K562 (cell line): Measurements from ENCODE around the gene NOCT. TPM values are rescaled to one million over a fixed set of nuclear protein-coding genes. Genes with fewer than 3 reads are reported as not detected.

Source experiments
- ATAC-seq: fragments of 200-7000 bp; cut with Tn5 transposase; 3 replicates; pipeline ENCODE4 v1.9.1; 2020; ENCODE audit warnings: moderate library complexity
- BruUV-seq: library from RNA; stranded (reverse); fragments of 400-500 nt; replicated peaks from 2 replicates; lab custom pipeline; 2021; lab: Mats Ljungman, UMichigan
- CTCF ChIA-PET: fragments of 300-600 bp; formaldehyde crosslinking; extraction: SDS; loops from one replicate; lab custom pipeline; 2021; ENCODE audit warnings: low intra/inter-chr PET ratio; lab: Yijun Ruan, JAX
- POLR2A ChIA-PET: fragments of 300-600, 350-650 bp; sonication (Branson Sonifier 250); formaldehyde crosslinking; extraction: SDS; loops from one replicate; lab custom pipeline; 2021; ENCODE audit warnings: antibody characterized with exemption, inconsistent platforms; lab: Yijun Ruan, JAX
- DNase-seq, 4 experiments: peaks; one replicate each; pipeline versions ENCODE4 v3.0.0 to v3.0.0-alpha.2; 2011 to 2018; ENCODE audit warnings: low spot score in 3 of 4, mixed read lengths in 3 of 4; ENCODE audit errors: extremely low read depth in 1 of 4
- FAIRE-seq: peaks from 2 replicates; lab custom pipeline; 2011; peaks lifted over from hg19 to GRCh38; lab: Jason Lieb, UNC
- H2AFZ ChIP-seq: 2 replicates; pipeline ENCODE4 v1.6.0; 2011; ENCODE audit warnings: low read depth, low read length, control low read depth, inconsistent platforms
- H3K27ac ChIP-seq: fragments of 200-600 bp; 3 replicates; pipeline ENCODE4 v1.8.0; 2011; ENCODE audit warnings: low read depth, mild to moderate bottlenecking, control low read depth, inconsistent platforms, low read length, moderate library complexity, mixed read lengths; ENCODE audit errors: extremely low read depth
- H3K27me3 ChIP-seq, 2 experiments: fragments of 300-600 bp in 1 of 2; 2 replicates in 1 of 2; 3 replicates in 1 of 2; pipeline versions ENCODE4 v1.6.0 to v1.8.0; 2011; ENCODE audit warnings: inconsistent platforms in 2 of 2, low read length in 2 of 2, mild to moderate bottlenecking in 1 of 2, mixed read lengths in 1 of 2, moderate library complexity in 1 of 2; ENCODE audit not compliant: control insufficient read depth in 2 of 2, insufficient read depth in 2 of 2
- H3K36me3 ChIP-seq: fragments of 300-600 bp; 3 replicates; pipeline ENCODE4 v1.8.0; 2011; ENCODE audit warnings: mild to moderate bottlenecking, low read length, inconsistent platforms; ENCODE audit not compliant: control insufficient read depth, insufficient read depth
- H3K4me1 ChIP-seq, 2 experiments: fragments of 200-600 bp in 1 of 2; replicated peaks in 1 of 2; 2 replicates in 1 of 2; 3 replicates in 1 of 2; pipeline versions ENCODE4 v1.5.1 to v1.8.0; 2011; ENCODE audit warnings: inconsistent platforms in 2 of 2, low read length in 2 of 2, mild to moderate bottlenecking in 1 of 2, mixed read lengths in 1 of 2, moderate library complexity in 1 of 2; ENCODE audit not compliant: control insufficient read depth in 2 of 2, insufficient read depth in 2 of 2
- H3K4me2 ChIP-seq: 2 replicates; pipeline ENCODE4 v1.6.1; 2011; ENCODE audit warnings: low read length, control low read depth, inconsistent platforms, mixed read lengths; ENCODE audit not compliant: insufficient read depth
- H3K4me3 ChIP-seq: fragments of 200-600 bp; sonication (generic), shearing (Covaris generic); 2 replicates; pipeline ENCODE4 v1.5.1; 2016; ENCODE audit warnings: control low read depth, inconsistent platforms
- H3K79me2 ChIP-seq: fragments of 200-600 bp; 3 replicates; pipeline ENCODE4 v1.8.0; 2011; ENCODE audit warnings: low read length, inconsistent platforms; ENCODE audit not compliant: control insufficient read depth, insufficient read depth
- H3K9ac ChIP-seq, 2 experiments: 2 replicates each; pipeline versions ENCODE4 v1.6.0 to v1.6.1; 2011; ENCODE audit warnings: low read depth in 2 of 2, low read length in 2 of 2, control low read depth in 1 of 2, inconsistent platforms in 1 of 2, mild to moderate bottlenecking in 1 of 2, mixed read lengths in 1 of 2; ENCODE audit not compliant: insufficient read depth in 1 of 2
- H3K9me1 ChIP-seq: one replicate; pipeline ENCODE4 v1.6.0; 2011; ENCODE audit warnings: inconsistent platforms, mild to moderate bottlenecking, low read length, moderate library complexity; ENCODE audit not compliant: control insufficient read depth, insufficient read depth
- H3K9me3 ChIP-seq: replicated peaks from 2 replicates; pipeline ENCODE4 v1.5.1; 2011; ENCODE audit warnings: low read depth, low read length, inconsistent platforms; ENCODE audit not compliant: control insufficient read depth, insufficient read depth
- H4K20me1 ChIP-seq: replicated peaks from 2 replicates; pipeline ENCODE4 v1.6.1; 2011; ENCODE audit warnings: low read length, inconsistent platforms, mixed read lengths; ENCODE audit not compliant: control insufficient read depth, insufficient read depth
- ASH1L ChIP-seq: fragments of 450-650 bp; IDR thresholded peaks from 2 replicates; pipeline ENCODE4 v1.6.1; 2018; ENCODE audit warnings: borderline replicate concordance, mild to moderate bottlenecking, low read depth; ENCODE audit not compliant: partially characterized antibody
- CHD1 ChIP-seq: fragments of 200-600 bp; sonication (generic); IDR thresholded peaks from one replicate; pipeline ENCODE4 v1.6.1; 2012; ENCODE audit warnings: mild to moderate bottlenecking, moderate library complexity, low read length, inconsistent platforms
- KDM1A ChIP-seq, 2 experiments: fragments of 450-650 bp; IDR thresholded peaks; 2 replicates each; pipeline ENCODE4 v1.6.1; 2016; ENCODE audit warnings: mild to moderate bottlenecking in 2 of 2
- KLF6 ChIP-seq: fragments of 250-450 bp; sonication (Bioruptor Pico); IDR thresholded peaks from 2 replicates; pipeline ENCODE4 v1.4.0; 2020; ENCODE audit warnings: mild to moderate bottlenecking, moderate library complexity, borderline replicate concordance
- MCM5 ChIP-seq: fragments of 450-650 bp; IDR thresholded peaks from 2 replicates; pipeline ENCODE4 v1.6.1; 2016; ENCODE audit warnings: low read depth
- MYNN ChIP-seq, 2 experiments: sonication (generic); formaldehyde crosslinking in 1 of 2; IDR thresholded peaks; 2 replicates each; pipeline versions ENCODE4 v1.5.0 to v1.6.1; 2016 to 2020; ENCODE audit warnings: antibody characterized with exemption in 1 of 2, missing genetic modification reagents in 1 of 2
- NCOR1 ChIP-seq: fragments of 450-650 bp; IDR thresholded peaks from 2 replicates; pipeline ENCODE4 v1.6.1; 2016; ENCODE audit warnings: mild to moderate bottlenecking, moderate library complexity
- NR2F6 ChIP-seq: fragments of 450-650 bp; formaldehyde crosslinking; IDR thresholded peaks from 2 replicates; pipeline ENCODE4 v1.4.0; 2020; ENCODE audit warnings: mild to moderate bottlenecking
- POU5F1 ChIP-seq: fragments of 150-350 bp; IDR thresholded peaks from 2 replicates; pipeline ENCODE4 v1.6.1; 2014; ENCODE audit warnings: borderline replicate concordance, low read length, low read depth, mild to moderate bottlenecking; ENCODE audit not compliant: partially characterized antibody
- TCF7 ChIP-seq: sonication (generic); IDR thresholded peaks from 2 replicates; pipeline ENCODE4 v1.6.1; 2016; ENCODE audit warnings: antibody characterized with exemption, borderline replicate concordance
- XRCC4 ChIP-seq: IDR thresholded peaks from one replicate; pipeline ENCODE4 v1.6.1; 2011; ENCODE audit not compliant: insufficient read depth, insufficient read length; ENCODE audit errors: extremely low read depth
- ZNF311 ChIP-seq: fragments of 250-450 bp; sonication (Bioruptor Pico); IDR thresholded peaks from 2 replicates; pipeline ENCODE4 v1.4.0; 2020; ENCODE audit warnings: mild to moderate bottlenecking, moderate library complexity
- WGBS: fragments of 100-300 bp; shearing (Covaris generic); methylation state at CpG from one replicate; pipeline ENCODE4 v1.1.6; 2016; ENCODE audit warnings: low coverage, mixed read lengths; ENCODE audit not compliant: insufficient coverage; ENCODE audit errors: missing lambda C conversion rate; 5-methylcytosine and 5-hydroxymethylcytosine counted together
- in situ Hi-C: fragments of 300-500 bp; cut with MboI; formaldehyde crosslinking; loops from 4 replicates; pipeline ENCODE4 v1.15.0; 2018; ENCODE audit warnings: inconsistent platforms, mixed read lengths
- intact Hi-C: fragments of 100-400 bp; cut with micrococcal nuclease; formaldehyde crosslinking; loops from 2 replicates; pipeline ENCODE4 v1.14.2; 2022
- polyA plus RNA-seq, 8 experiments: library from polyadenylated mRNA; depleted of rRNA in 4 of 8; stranded (reverse) in 5 of 8; unstranded in 3 of 8; fragments of >200 nt; fragmentation: Nextera tagmentation in 2 of 8; fragmentation: Illumina TruSeq in 1 of 8; extraction: Ambion mirVana in 2 of 8; extraction: Trizol in 1 of 8; gene quantifications; 2 replicates each; pipeline versions ENCODE4 v1.2.1 to v1.2.3, GENCODE V29; 2011 to 2014; ENCODE audit warnings: inconsistent platforms in 1 of 8, missing spikeins in 1 of 8
- total RNA-seq, 7 experiments: library from RNA; depleted of rRNA in 6 of 7; stranded (reverse); fragments of >200 nt in 6 of 7; fragmentation: Illumina TruSeq in 2 of 7; extraction: Trizol in 2 of 7; gene quantifications; 2 replicates each; pipeline versions ENCODE4 v1.2.1 to v1.2.3, GENCODE V29; 2011 to 2021; ENCODE audit warnings: low replicate concordance in 1 of 7
- TF ChIP-seq, protein P1 (sequence below): fragments of 450-650 bp; IDR thresholded peaks from 2 replicates; pipeline ENCODE4 v1.6.1; 2017; ENCODE audit warnings: antibody characterized with exemption, mild to moderate bottlenecking
- TF ChIP-seq, protein P2 (sequence below), 3 experiments: fragments of 200-800 bp in 1 of 3; sonication (Bioruptor generic) in 1 of 3; sonication (generic) in 1 of 3; formaldehyde crosslinking in 1 of 3; IDR thresholded peaks; 2 replicates each; pipeline versions ENCODE4 v1.6.1 to v1.8.0; 2016 to 2022; ENCODE audit warnings: mild to moderate bottlenecking in 2 of 3, missing compliant biosample characterization in 2 of 3, missing genetic modification characterization in 2 of 3, missing genetic modification reagents in 1 of 3
- TF ChIP-seq, protein P3 (sequence below): fragments of 450-650 bp; IDR thresholded peaks from 2 replicates; pipeline ENCODE4 v1.6.1; 2016; ENCODE audit warnings: antibody characterized with exemption

The NOCT gene
- total and polyA plus RNA-seq, 9 of the 15 experiments (the other 6 are each of a cell fraction or from before 2014, with no cell fraction given): 1.3 to 20.2 (median 11.1) TPM

DNA sequence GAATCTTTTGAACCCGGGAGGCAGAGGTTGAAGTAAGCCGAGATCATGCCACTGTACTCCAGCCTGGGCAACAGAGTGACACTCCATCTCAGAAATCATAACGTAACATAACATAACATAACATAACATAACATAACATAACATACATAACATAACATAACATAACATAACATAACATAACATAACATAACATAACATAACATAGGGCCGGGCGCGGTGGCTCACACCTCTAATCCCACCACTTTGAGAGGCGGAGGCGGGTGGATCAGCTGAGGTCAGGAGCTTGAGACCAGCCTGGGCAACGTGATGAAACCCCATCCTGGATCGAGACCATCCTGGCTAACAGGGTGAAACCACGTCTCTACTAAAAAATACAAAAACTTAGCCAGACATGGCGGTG, 76.7 kb downstream of the NOCT start:
- FAIRE-seq: no peak
- no peak overlapping the region for H3K4me2 ChIP-seq
- H3K27me3 ChIP-seq: no peaks in the 10 kb centered on the region
- no peaks in the 10 kb centered on the region; a peak in 1 of 5 replicates for H3K4me1 ChIP-seq
- ChIA-PET POLR2A (interaction anchor here (1.2 kb wide), 1 partner anchor 11 kb away, joined by 3 read pairs; no protein-coding TSS in a partner anchor), CTCF (no interaction called here)
- no peak overlapping the region for H3K27ac ChIP-seq
- 0 out of 3 replicates have a peak, but pooled peaks cover 3% of the 10 kb centered on the region for H3K36me3 ChIP-seq
- H3K79me2 ChIP-seq: no peaks in the 10 kb centered on the region
- intact Hi-C loops: no loop called here
- ATAC-seq: no peak
- WGBS: 89% methylated on average over 12 of the region's 12 CpGs
- in situ Hi-C loops: no loop called here
- no peaks in the 10 kb centered on the region for H3K9me3 ChIP-seq
- H3K4me3 ChIP-seq: no peak overlapping the region
- no peak overlapping the region for H2AFZ ChIP-seq
- no TSS peak for BruUV-seq
- DNase-seq: no peak
- no peak overlapping the region for H3K9ac ChIP-seq
- H3K9me1 ChIP-seq: no peaks in the 10 kb centered on the region
- H4K20me1 ChIP-seq: no peaks in the 10 kb centered on the region
- TF ChIP-seq NR2F6 (no peak), MCM5 (no peak), POU5F1 (no peak), ASH1L (no peak), CHD1 (no peak), KLF6 (CRISPR knock-in tag) (no peak), MYNN (IDR thresholded peaks at IDR 0.05) (no peak), MYNN (CRISPR knock-in tag; IDR thresholded peaks at IDR 0.05) (no peak), KDM1A (IDR thresholded peaks at IDR 0.05) (no peak), NCOR1 (no peak), XRCC4 (no peak), TCF7 (no peak), ZNF311 (CRISPR knock-in tag) (no peak)
- TF ChIP-seq, protein P1, sequence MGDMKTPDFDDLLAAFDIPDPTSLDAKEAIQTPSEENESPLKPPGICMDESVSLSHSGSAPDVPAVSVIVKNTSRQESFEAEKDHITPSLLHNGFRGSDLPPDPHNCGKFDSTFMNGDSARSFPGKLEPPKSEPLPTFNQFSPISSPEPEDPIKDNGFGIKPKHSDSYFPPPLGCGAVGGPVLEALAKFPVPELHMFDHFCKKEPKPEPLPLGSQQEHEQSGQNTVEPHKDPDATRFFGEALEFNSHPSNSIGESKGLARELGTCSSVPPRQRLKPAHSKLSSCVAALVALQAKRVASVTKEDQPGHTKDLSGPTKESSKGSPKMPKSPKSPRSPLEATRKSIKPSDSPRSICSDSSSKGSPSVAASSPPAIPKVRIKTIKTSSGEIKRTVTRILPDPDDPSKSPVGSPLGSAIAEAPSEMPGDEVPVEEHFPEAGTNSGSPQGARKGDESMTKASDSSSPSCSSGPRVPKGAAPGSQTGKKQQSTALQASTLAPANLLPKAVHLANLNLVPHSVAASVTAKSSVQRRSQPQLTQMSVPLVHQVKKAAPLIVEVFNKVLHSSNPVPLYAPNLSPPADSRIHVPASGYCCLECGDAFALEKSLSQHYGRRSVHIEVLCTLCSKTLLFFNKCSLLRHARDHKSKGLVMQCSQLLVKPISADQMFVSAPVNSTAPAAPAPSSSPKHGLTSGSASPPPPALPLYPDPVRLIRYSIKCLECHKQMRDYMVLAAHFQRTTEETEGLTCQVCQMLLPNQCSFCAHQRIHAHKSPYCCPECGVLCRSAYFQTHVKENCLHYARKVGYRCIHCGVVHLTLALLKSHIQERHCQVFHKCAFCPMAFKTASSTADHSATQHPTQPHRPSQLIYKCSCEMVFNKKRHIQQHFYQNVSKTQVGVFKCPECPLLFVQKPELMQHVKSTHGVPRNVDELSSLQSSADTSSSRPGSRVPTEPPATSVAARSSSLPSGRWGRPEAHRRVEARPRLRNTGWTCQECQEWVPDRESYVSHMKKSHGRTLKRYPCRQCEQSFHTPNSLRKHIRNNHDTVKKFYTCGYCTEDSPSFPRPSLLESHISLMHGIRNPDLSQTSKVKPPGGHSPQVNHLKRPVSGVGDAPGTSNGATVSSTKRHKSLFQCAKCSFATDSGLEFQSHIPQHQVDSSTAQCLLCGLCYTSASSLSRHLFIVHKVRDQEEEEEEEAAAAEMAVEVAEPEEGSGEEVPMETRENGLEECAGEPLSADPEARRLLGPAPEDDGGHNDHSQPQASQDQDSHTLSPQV: no peak
- TF ChIP-seq, protein P2, sequence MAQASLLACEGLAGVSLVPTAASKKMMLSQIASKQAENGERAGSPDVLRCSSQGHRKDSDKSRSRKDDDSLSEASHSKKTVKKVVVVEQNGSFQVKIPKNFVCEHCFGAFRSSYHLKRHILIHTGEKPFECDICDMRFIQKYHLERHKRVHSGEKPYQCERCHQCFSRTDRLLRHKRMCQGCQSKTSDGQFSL (CRISPR knock-in tag; IDR thresholded peaks at IDR 0.05): no peak
- TF ChIP-seq, protein P2 (tag; IDR thresholded peaks at IDR 0.05): no peak
- TF ChIP-seq, protein P3, sequence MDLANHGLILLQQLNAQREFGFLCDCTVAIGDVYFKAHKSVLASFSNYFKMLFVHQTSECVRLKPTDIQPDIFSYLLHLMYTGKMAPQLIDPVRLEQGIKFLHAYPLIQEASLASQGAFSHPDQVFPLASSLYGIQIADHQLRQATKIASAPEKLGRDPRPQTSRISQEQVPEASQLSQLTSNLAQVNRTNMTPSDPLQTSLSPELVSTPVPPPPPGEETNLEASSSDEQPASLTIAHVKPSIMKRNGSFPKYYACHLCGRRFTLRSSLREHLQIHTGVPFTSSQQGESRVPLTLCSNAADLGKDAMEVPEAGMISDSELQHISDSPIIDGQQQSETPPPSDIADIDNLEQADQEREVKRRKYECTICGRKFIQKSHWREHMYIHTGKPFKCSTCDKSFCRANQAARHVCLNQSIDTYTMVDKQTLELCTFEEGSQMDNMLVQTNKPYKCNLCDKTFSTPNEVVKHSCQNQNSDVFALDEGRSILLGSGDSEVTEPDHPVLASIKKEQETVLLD: no peak
